CD4-positive, alpha-beta T cell treated with Interleukin-2 at 100 ng/mL for 4 hours (primary cell): ENCODE results near the gene RAPGEF2.
"Not testable (repeated sequence)": the region's sequence is repeated elsewhere in the genome, so short reads cannot be mapped to it uniquely, and the experiment has no call there.

Source experiments
- DNase-seq: peaks from one replicate; pipeline ENCODE4 v3.0.0-alpha.2; 2020; ENCODE audit warnings: low spot score

The RAPGEF2 gene

GRCh38 chr4:159240687-159241086 is 137.8 kb downstream of the RAPGEF2 start:
- no peak for DNase-seq

- no peak for DNase-seq
Observed at GRCh38 chr4:159242427-159242826, 139.5 kb downstream of the RAPGEF2 start.

GRCh38 chr4:159248384-159249178 is 145.7 kb downstream of the RAPGEF2 start:
- DNase-seq = no peak

GRCh38 chr4:159250751-159251325 is 148.0 kb downstream of the RAPGEF2 start:
- no peak for DNase-seq

- DNase-seq = not testable (repeated sequence)
Observed at GRCh38 chr4:159251580-159251979, 148.7 kb downstream of the RAPGEF2 start.

GRCh38 chr4:159252491-159252890 is 149.6 kb downstream of the RAPGEF2 start:
- no peak for DNase-seq

GRCh38 chr4:159256037-159256436 is 153.2 kb downstream of the RAPGEF2 start:
- no peak for DNase-seq

- DNase-seq = no peak
Observed at GRCh38 chr4:159258889-159259560, 156.1 kb downstream of the RAPGEF2 start.

- DNase-seq = no peak
Observed at GRCh38 chr4:159264057-159264456, 161.2 kb downstream of the RAPGEF2 start.

- DNase-seq = no peak
Observed at GRCh38 chr4:159266981-159267868, 164.3 kb downstream of the RAPGEF2 start.

GRCh38 chr4:159267869-159268285 is 165.0 kb downstream of the RAPGEF2 start:
- no peak for DNase-seq

- no peak for DNase-seq
Observed at GRCh38 chr4:159268607-159269006, 165.7 kb downstream of the RAPGEF2 start.

- no peak for DNase-seq
Observed at GRCh38 chr4:159269116-159269515, 166.2 kb downstream of the RAPGEF2 start.

GRCh38 chr4:159269956-159270355 is 167.1 kb downstream of the RAPGEF2 start:
- DNase-seq = no peak

- no peak for DNase-seq
Observed at GRCh38 chr4:159271856-159272255, 169.0 kb downstream of the RAPGEF2 start.

- DNase-seq = no peak
Observed at GRCh38 chr4:159272273-159273140, 169.6 kb downstream of the RAPGEF2 start.

GRCh38 chr4:159273141-159273438 is 170.2 kb downstream of the RAPGEF2 start:
- DNase-seq = no peak

- DNase-seq = no peak
Observed at GRCh38 chr4:159273841-159274240, 171.0 kb downstream of the RAPGEF2 start.

GRCh38 chr4:159278399-159278798 is 175.5 kb downstream of the RAPGEF2 start:
- no peak for DNase-seq

GRCh38 chr4:159279084-159279483 is 176.2 kb downstream of the RAPGEF2 start:
- DNase-seq = no peak

- no peak for DNase-seq
Observed at GRCh38 chr4:159280442-159281172, 177.7 kb downstream of the RAPGEF2 start.
